NCI-H460 (cell line): Measurements from ENCODE around the gene MAPK8IP3. TPM values are rescaled to one million over a fixed set of nuclear protein-coding genes. Genes with fewer than 3 reads are reported as not detected.
A peak's percentile ranks its signal among the peaks of the same experiment; 100 is the strongest.

ENCODE experiments used
- DNase-seq: peaks from one replicate; pipeline ENCODE4 v3.0.0-alpha.2; 2016; ENCODE audit warnings: low read depth; ENCODE audit errors: extremely low read depth
- total RNA-seq: library from RNA; depleted of rRNA; stranded (reverse); fragments of >200 nt; shearing (Covaris generic); gene quantifications from 2 replicates; pipeline ENCODE4 v1.2.3, GENCODE V29; 2014

Gene MAPK8IP3
- total RNA-seq, 1 experiment from 2014 or later = 23.0 TPM

DNA sequence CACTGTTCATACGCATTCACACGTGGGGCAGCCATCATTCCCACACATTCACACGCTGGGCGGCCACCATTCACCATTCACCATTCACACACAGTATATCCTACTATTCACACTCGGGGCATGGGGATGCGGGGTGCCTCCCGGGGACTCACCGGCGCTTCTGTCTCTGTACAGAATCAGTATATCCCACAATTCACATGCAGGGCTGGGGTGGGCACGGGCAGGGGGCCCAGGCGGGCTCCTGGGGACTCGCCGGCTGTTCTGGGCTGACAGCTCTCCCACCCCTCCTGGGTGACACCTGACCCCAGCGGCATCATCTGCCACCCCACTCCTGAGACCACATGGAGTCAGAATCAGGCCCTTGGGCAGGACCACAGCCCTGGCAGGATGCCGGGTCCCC is 55.8 kb downstream of the MAPK8IP3 start:
- DNase-seq = no peak

DNA sequence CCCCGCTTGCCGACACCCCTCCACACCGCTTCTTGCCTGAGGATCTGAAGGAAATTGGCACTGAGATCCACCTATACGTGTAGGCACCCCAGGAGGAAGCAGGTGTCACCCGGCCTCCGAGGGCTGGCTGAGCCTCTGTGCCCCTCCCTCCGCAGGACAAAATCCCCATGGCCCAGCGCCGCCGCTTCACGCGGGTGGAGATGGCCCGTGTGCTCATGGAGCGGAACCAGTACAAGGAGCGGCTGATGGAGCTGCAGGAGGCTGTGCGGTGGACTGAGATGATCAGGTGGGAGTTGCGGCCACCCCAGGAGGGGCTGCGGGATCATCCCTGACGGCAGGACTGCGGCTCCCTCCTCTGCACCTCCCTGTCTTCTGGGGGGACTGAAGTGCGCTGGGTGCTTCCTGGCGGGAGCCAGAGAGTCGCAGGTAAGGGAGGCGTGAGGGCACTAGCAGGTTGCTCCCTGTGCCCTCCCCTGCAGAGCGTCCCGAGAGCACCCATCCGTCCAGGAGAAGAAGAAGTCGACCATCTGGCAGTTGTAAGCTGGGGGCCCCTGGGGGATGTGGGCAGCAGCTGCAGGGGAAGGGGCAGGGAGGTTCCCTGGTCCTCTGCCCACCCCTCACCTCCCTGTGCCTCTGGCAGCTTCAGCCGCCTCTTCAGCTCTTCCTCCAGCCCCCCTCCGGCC is 56.3 kb downstream of the MAPK8IP3 start:
- DNase-seq = no peak

DNA sequence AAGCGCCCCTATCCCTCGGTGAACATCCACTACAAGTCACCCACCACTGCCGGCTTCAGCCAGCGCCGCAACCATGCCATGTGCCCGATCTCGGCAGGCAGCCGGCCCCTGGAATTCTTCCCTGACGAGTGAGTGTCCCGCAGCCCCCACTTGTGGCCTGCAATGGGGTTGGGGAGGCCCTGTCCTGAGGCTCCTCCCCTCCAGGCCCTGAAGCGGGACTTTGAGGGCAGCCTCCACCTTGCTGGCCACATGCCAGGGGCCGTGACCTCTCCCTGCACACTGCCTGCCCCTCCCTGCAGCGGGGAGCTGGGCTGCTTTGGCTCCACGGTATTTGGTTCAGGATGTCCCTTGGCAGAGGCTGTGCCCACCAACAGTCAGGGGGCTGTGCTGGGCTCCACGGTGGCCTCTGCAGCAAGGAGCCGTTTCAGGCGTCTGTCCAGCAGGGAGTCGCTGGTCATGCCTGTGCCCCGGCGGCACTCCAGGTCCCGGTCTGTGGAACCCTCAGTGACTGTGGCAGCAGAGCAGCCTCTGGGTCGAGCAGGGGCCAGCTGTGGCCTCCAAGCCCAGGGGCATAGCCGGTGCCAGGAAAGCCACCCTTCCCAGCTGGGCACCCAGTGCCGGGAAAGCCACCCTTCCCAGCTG is 57.0 kb downstream of the MAPK8IP3 start:
- no peak for DNase-seq

DNA sequence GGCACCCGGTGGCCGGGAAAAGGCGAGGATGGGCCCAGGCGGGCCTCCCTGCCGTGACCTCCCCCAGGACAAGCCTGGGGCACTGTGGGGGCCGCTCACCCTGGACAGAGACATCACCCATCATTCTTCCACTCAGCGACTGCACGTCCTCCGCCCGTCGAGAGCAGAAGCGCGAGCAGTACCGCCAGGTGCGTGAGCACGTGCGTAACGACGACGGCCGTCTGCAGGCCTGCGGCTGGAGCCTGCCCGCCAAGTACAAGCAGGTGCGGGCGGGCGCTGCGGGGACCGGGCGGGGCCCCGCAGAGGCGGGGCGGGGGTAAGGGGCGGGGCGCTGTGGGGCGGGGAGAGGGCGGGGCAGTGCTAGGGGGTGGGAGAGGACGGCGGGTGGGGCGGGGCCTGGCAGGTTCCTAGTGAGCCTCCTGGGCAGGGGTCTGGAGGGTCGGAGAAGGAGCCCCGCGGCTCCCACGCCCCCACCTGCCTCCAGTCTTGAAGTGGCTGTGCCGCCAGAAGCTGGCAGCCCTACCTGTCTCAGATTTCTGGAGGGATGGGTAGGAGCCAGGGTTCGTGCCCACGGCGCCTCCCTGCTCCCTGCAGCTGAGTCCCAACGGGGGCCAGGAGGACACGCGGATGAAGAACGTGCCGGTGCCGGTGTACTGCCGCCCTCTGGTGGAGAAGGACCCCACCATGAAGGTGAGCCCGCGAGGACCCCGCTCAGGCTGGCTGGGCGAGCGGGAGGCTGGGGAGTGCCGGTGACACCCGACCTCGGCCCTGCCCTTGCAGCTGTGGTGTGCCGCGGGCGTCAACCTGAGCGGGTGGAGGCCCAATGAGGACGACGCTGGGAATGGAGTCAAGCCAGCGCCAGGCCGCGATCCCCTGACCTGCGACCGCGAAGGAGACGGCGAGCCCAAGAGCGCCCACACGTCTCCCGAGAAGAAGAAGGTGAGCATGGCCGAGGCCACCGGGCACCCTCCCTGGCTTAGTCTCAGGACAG is 57.8 kb downstream of the MAPK8IP3 start:
- no peak for DNase-seq

DNA sequence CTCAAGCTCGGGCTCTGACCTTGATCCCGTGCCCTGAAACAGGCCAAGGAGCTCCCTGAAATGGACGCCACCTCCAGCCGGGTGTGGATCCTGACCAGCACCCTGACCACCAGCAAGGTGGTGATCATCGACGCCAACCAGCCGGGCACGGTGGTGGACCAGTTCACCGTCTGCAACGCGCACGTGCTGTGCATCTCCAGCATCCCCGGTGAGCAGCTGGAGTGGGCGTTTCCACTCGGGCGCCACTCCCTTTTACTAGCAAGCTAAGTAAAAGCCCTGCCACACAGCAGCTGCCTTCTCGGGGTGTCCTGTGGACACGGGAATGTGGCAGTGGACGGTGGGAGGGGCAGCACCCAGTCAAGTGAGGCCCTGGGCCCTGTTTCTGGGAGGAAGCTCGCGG is 59.0 kb downstream of the MAPK8IP3 start:
- no peak for DNase-seq

DNA sequence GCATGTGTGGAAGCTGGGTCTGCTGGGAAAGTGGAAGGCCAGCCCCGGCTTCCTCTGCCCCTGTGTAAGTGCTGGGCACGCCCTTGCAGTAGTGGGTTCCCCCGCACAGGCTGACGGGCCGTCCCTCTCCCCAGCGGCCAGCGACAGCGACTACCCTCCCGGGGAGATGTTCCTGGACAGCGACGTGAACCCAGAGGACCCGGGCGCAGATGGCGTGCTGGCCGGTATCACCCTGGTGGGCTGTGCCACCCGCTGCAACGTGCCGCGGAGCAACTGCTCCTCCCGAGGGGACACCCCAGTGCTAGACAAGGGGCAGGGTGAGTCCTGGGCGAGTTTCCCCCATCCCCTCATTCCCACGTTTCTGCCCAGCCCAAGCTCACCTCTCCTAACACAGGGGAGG is 59.8 kb downstream of the MAPK8IP3 start:
- no peak for DNase-seq

DNA sequence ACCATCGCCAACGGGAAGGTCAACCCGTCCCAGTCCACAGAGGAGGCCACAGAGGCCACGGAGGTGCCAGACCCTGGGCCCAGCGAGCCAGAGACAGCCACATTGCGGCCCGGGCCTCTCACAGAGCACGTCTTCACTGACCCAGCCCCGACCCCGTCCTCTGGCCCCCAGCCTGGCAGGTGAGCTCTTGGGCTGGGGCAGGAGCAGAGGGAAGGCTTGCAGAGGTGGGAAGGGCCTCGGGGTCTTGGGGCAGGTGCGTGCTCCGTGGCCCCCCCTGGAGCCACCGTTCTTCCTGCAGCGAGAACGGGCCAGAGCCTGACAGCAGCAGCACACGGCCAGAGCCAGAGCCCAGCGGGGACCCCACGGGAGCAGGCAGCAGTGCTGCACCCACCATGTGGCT is 60.2 kb downstream of the MAPK8IP3 start:
- no peak for DNase-seq

DNA sequence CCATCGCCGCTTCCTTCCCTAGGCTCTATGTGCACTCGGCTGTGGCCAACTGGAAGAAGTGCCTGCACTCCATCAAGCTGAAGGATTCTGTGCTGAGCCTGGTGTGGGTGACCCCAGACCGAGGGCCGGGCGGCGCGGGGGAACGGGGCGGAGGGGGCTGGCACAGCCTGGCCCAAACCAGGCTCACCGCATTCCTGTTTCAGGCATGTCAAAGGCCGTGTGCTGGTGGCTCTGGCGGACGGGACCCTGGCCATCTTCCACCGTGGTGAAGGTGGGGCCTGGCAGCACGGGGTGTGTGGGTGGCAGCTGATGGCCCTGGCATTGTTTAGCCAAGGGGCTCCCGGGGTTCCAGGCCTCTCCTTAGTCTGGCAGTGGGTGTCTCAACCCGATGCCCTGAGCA is 60.7 kb downstream of the MAPK8IP3 start:
- no peak for DNase-seq

DNA sequence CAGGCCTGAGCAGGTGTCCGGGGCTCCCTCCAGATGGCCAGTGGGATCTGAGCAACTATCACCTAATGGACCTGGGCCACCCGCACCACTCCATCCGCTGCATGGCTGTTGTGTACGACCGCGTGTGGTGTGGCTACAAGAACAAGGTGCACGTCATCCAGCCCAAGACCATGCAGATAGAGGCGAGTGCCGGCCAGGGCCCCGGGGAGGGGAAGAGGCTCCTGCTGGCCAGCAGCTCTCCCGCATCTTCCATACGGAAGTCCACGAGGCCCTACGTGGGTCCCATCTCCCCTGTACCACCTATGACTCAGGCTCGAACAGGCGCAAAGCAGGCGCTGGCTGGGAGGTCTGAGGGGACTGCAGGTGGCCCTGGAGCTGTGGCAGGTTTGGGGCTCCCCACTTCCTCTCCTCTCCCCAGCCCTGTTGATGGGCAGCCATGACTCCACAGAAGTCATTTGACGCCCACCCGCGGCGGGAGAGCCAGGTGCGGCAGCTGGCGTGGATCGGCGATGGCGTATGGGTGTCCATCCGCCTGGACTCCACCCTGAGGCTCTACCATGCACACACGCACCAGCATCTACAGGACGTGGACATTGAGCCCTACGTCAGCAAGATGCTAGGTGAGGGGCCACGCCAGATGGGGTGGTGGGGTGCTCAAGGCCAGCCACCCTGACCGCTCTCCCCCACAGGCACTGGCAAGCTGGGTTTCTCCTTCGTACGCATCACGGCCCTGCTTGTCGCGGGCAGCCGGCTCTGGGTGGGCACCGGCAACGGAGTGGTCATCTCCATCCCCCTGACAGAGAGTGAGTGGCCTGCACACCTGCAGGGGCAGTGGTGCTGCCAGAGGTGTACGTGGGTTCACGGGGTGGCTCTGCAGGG is 61.4 kb downstream of the MAPK8IP3 start:
- no peak for DNase-seq

DNA sequence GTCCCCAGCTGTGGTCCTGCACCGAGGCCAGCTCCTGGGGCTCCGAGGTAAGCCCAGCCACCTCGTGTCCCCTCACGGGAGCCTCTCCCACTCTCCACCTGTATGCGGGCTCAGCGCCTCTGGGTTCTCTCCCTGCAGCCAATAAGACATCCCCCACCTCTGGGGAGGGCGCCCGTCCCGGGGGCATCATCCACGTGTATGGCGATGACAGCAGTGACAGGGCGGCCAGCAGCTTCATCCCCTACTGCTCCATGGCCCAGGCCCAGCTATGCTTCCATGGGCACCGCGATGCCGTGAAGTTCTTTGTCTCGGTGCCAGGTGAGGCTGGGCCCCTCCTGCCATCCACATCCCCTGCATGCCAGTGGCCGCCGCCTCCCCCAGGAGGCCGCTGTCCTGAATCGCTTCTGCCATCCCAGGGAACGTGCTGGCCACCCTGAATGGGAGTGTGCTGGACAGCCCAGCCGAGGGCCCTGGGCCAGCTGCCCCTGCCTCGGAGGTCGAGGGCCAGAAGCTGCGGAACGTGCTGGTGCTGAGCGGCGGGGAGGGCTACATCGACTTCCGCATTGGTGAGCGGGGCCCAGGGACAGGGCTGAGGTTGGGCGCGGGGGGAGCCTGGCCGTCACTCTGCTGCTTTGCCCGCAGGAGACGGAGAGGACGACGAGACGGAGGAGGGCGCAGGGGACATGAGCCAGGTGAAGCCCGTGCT is 62.2 kb downstream of the MAPK8IP3 start:
- DNase-seq = no peak

DNA sequence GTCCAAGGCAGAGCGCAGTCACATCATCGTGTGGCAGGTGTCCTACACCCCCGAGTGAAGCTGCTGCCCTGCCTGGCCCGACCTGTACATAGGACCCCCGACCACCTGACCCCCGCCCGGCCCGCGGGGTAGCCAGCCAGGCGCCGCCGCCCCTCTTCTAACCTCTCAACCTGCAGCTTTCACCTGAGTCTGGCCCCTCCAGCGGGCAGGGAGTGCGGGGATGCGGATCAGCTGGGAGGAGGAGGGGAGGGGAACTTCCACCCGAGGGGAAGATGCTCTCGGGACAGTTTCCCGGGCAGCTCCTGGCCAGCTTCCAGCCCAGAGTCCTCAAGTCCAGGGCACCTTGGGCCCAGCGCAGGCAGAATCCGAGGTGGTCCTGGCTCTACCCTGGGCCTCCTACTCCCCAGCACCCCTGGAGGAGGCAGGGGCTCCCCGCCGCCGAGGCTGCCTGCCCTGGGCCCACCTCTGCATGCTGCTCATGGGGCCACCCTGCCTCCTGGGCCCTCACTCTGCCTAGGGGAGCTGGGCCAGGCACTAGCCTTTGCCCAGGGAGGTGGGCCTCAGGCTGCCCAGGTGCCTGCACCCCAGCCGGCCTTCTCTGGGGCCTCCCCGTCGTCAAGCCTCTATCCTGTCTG is 62.9 kb downstream of the MAPK8IP3 start:
- no peak for DNase-seq

DNA sequence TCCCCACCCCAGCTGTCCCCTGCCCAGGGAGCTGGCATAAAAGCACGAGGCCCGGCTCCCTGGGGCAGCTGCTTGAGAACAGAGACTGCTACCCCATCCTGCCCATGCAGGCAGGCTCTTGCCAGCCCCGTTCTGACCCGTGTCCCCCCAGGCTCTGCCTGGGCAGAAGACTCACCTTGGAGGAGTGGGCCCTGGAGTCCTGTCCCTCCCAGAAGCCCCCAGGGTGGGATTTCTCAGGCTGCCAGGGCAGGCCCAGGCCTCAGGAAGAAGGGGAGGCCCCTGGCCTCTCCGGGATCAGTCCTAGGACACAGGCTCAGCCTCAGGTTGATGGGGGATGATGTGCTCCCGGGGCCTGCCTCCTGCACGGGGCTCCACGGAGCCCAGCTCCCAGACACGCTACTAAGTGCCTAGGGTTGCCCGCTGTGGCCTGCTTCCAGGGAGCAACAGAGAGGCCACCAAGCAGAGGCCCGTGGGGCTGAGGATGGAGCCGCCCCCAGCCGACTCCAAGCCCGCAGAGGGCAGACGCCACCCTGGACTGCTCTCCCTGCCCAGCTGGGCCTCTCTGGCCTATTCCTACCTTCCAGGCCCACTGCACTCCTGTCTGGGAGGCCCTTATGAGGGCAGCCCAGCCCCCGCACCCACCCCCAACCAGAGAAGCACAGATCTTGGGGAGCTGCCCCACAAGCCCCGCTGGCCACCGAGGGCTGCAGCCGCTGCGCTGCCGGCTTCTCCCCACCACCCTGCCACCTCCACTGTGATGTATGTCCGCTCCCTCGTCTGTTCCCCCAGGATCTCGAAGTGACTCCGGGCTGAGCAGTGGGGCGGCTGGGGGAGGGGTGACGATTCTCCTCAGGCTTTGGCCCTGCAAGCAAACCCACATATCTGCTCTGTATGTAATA is 63.7 kb downstream of the MAPK8IP3 start:
- no peak for DNase-seq

DNA sequence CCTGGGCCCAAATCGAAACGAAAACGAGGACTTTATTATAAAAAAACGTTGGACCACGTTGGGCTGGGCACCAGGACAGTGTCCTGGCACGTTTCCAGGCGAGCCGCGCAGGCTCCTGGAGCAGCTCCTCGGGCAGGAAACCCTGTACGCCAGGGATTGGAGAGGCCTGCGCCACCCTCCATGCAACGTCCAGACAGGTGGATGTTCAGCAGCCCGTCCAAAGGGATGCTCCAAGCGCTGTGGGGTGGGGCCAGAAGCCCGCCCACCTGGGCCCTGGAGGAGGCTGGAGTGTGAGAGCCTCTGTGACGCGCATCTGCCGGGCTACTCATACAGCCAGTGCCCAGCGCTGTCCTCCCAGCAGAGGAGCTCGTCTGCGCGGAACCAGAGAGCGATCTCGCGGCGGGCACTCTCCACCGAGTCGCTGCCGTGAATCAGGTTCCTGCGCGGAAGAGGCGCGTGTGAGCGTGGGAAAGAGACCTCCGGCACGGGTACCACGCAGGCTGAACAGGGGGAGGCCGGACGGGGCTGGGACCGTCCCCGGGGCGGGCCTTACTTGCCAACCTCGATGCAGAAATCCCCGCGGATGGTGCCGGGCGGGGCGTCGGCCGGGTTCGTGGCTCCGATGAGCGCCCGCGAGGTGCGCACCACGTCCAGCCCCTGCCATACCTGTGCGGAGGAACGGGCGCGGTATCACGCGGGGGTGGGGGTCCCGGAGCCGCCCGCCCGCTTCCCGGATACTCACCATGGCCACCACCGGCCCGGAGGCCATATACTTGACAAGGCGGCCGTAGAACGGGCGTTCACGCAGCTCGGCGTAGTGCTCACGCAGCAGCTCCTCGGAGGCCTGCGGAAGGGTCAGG is 64.6 kb downstream of the MAPK8IP3 start:
- peak; percentile 31 for DNase-seq

DNA sequence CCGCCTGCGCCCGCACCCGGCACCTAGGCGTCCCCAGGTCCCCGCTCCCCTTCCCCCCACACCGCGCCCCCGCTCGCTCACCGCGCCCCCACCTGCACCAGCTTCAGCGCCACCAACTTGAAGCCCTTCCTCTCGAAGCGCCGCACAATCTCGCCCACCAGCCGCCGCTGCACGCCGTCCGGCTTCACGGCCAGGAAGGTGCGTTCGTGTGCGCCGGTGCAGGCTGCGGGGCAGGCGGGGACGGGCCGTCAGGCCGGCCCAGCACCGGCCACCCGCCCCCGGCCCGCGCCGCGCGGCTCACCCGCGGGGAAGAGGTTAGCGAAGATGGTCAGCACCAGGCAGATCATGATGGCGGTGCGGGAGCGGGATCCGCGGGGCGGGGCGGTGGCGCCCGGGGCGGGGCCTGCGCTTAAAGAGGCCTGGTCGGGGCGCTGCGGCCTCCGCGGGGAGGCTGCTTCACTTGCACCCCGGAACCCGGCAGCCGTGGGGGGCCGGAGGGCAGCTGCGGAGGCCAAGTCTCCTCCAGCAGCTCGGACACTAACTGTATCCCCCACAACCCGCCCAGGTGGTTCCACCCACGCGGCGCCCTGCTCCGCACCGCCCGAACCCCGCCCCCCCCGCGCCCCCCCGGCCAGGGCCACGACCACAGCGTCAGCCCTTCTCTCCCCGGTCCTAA is 65.3 kb downstream of the MAPK8IP3 start, which contains the start of gene NME3:
Gene NME3 (minus strand): TSS at position 356 of the 676 bp plus-strand sequence. CDS start 9 bp downstream, at position 347.
- DNase-seq = peak; percentile 49

DNA sequence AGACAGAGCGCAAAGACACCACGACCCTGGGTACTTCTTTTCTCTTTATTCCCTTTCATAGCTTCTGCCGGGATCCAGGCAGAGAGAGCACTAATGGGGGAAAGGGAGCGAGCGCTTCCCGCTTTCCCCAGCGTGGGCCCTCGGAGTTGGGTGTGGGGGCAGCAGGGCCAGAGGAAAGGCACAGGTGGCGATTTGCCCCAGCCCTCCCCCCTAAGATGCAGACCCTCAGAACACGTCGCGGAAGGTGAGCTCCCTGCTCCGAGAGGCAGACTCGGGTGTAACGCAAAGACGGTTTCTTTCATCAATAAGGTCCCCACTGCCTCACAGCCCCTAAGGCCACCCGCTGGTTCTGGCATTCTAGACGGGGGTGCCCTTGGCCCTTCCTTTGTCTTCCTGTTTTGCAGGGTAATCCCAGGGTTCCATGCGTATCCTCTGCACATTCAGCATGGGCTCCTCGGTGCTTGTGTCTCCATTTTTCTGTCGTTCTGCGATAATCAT is 65.9 kb downstream of the MAPK8IP3 start:
- DNase-seq = no peak

DNA sequence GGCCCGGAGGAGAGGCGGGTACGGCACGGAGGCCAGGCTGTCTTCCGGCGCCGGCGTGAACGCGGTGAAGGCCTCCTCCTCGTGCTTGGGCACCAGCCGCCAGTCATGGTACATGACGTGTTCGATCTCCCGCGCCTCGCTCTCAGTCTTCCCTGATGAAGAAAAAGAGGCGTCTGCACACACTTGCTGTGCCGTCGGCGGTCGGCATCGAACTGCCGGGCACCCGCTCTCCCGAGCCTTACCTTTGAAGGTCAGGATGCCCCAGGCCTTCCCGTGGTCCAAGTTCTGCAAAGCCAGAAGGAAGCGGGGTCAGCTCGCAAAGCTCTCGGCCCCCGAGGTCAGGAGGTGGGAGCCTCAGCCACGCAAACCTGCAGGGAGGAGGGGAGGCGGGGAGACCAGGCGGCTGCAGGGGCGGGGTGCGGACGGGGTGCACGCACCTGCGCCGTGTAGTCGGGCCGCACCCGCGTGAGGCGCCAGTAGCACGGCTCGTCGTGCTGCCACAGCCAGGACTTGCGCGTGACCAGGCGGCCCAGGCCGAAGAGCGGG is 66.4 kb downstream of the MAPK8IP3 start, which contains the start of gene EME2:
Gene EME2 (plus strand): TSS at position 449 of the 546 bp plus-strand sequence. CDS start 418 bp downstream, outside the sequence.
- DNase-seq = no peak
